HEK293T (cell line): ENCODE data around the gene RGS7.

Source experiments
- ARNT ChIP-seq: fragments of 450-650 bp; IDR thresholded peaks from 2 replicates; pipeline ENCODE4 v1.6.1; 2017; ENCODE audit warnings: mild to moderate bottlenecking
- BHLHE40 ChIP-seq: fragments of 450-650 bp; IDR thresholded peaks from 2 replicates; pipeline ENCODE4 v1.6.1; 2016; ENCODE audit warnings: mild to moderate bottlenecking, moderate library complexity, borderline replicate concordance
- CTBP1 ChIP-seq: fragments of 450-650 bp; IDR thresholded peaks from 2 replicates; pipeline ENCODE4 v1.6.1; 2016; ENCODE audit warnings: borderline replicate concordance
- FOXA1 ChIP-seq: fragments of 450-650 bp; IDR thresholded peaks from 2 replicates; pipeline ENCODE4 v1.6.1; 2016; ENCODE audit warnings: mild to moderate bottlenecking
- FOXK2 ChIP-seq: fragments of 450-650 bp; IDR thresholded peaks from 2 replicates; pipeline ENCODE4 v1.6.1; 2016; ENCODE audit warnings: mild to moderate bottlenecking
- HDGF ChIP-seq: fragments of 450-650 bp; IDR thresholded peaks from 2 replicates; pipeline ENCODE4 v1.6.1; 2017; ENCODE audit warnings: antibody characterized with exemption, borderline replicate concordance
- LEF1 ChIP-seq: fragments of 450-650 bp; IDR thresholded peaks from 2 replicates; pipeline ENCODE4 v1.6.1; 2017; ENCODE audit warnings: mild to moderate bottlenecking, borderline replicate concordance
- SP1 ChIP-seq: fragments of 450-650 bp; IDR thresholded peaks from 2 replicates; pipeline ENCODE4 v1.6.1; 2017
- SUZ12 ChIP-seq: fragments of 450-650 bp; IDR thresholded peaks from 2 replicates; pipeline ENCODE4 v1.6.1; 2016; ENCODE audit warnings: mild to moderate bottlenecking
- TARDBP ChIP-seq: fragments of 450-650 bp; IDR thresholded peaks from 2 replicates; pipeline ENCODE4 v1.6.1; 2016
- ZNF384 ChIP-seq: fragments of 450-650 bp; IDR thresholded peaks from 2 replicates; pipeline ENCODE4 v1.6.1; 2016

- no peak for TF ChIP-seq SUZ12
- TF ChIP-seq TARDBP = no peak
- no peak for TF ChIP-seq BHLHE40
- no peak for TF ChIP-seq ARNT
- TF ChIP-seq SP1 = no peak
- no peak for TF ChIP-seq HDGF
- TF ChIP-seq FOXK2 = no peak
- TF ChIP-seq CTBP1 = no peak
- TF ChIP-seq LEF1 = no peak
- TF ChIP-seq ZNF384 = no peak
- no peak for TF ChIP-seq FOXA1
Observed at GRCh38 chr1:240888039-240888786, 468.8 kb downstream of the RGS7 start.
